PFSK-1 (cell line): ENCODE measurements around the gene ACAD11.

Source experiments
- FOXP2 ChIP-seq: optimal IDR thresholded peaks from 2 replicates; pipeline ENCODE3; 2011; ENCODE audit warnings: borderline replicate concordance, control low read depth, inconsistent platforms; ENCODE audit not compliant: insufficient read depth; ENCODE audit errors: extremely low read length, extremely low read depth
- POLR2AphosphoS5 ChIP-seq: IDR thresholded peaks from 2 replicates; pipeline ENCODE4 v1.6.1; 2012; ENCODE audit warnings: low read depth, mild to moderate bottlenecking, control low read depth, low read length, moderate library complexity
- SIN3A ChIP-seq: IDR thresholded peaks from 2 replicates; pipeline ENCODE4 v1.6.1; 2012; ENCODE audit warnings: mild to moderate bottlenecking, low read length, moderate library complexity, borderline replicate concordance; ENCODE audit not compliant: insufficient read depth
- TAF1 ChIP-seq: IDR thresholded peaks from 2 replicates; pipeline ENCODE4 v1.6.1; 2012; ENCODE audit warnings: low read length, control low read depth, borderline replicate concordance; ENCODE audit not compliant: insufficient read depth
- TF ChIP-seq, protein P1 (sequence below), 2 experiments: IDR thresholded peaks; 2 replicates each; pipeline versions ENCODE4 v1.6.1 to v1.8.0; 2011 to 2012; ENCODE audit warnings: low read depth in 2 of 2, low read length in 2 of 2, control low read depth in 1 of 2, inconsistent platforms in 1 of 2, mild to moderate bottlenecking in 1 of 2, moderate library complexity in 1 of 2; ENCODE audit not compliant: insufficient read depth in 1 of 2

Gene ACAD11

GRCh38 chr3:132652640-132653270 lies 6.9 kb downstream of the ACAD11 start:
- TF ChIP-seq SIN3A, result no peak
- no peak for TF ChIP-seq POLR2AphosphoS5
- TF ChIP-seq FOXP2, result no peak
- TF ChIP-seq TAF1, result no peak
- TF ChIP-seq, protein P1, sequence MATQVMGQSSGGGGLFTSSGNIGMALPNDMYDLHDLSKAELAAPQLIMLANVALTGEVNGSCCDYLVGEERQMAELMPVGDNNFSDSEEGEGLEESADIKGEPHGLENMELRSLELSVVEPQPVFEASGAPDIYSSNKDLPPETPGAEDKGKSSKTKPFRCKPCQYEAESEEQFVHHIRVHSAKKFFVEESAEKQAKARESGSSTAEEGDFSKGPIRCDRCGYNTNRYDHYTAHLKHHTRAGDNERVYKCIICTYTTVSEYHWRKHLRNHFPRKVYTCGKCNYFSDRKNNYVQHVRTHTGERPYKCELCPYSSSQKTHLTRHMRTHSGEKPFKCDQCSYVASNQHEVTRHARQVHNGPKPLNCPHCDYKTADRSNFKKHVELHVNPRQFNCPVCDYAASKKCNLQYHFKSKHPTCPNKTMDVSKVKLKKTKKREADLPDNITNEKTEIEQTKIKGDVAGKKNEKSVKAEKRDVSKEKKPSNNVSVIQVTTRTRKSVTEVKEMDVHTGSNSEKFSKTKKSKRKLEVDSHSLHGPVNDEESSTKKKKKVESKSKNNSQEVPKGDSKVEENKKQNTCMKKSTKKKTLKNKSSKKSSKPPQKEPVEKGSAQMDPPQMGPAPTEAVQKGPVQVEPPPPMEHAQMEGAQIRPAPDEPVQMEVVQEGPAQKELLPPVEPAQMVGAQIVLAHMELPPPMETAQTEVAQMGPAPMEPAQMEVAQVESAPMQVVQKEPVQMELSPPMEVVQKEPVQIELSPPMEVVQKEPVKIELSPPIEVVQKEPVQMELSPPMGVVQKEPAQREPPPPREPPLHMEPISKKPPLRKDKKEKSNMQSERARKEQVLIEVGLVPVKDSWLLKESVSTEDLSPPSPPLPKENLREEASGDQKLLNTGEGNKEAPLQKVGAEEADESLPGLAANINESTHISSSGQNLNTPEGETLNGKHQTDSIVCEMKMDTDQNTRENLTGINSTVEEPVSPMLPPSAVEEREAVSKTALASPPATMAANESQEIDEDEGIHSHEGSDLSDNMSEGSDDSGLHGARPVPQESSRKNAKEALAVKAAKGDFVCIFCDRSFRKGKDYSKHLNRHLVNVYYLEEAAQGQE (IDR thresholded peaks at IDR 0.05; ENCODE audit: insufficient read depth in 1 of 2, low read depth in 2 of 2, low read length in 2 of 2), result no peak

GRCh38 chr3:132650153-132650552 lies 9.5 kb downstream of the ACAD11 start:
- no peak for TF ChIP-seq SIN3A
- no peak for TF ChIP-seq POLR2AphosphoS5
- TF ChIP-seq TAF1, result no peak
- TF ChIP-seq, protein P1 (IDR thresholded peaks at IDR 0.05; ENCODE audit: insufficient read depth in 1 of 2, low read depth in 2 of 2, low read length in 2 of 2), result no peak
- no peak for TF ChIP-seq FOXP2

- no peak for TF ChIP-seq POLR2AphosphoS5
- TF ChIP-seq SIN3A, result no peak
- TF ChIP-seq, protein P1 (IDR thresholded peaks at IDR 0.05; ENCODE audit: insufficient read depth in 1 of 2, low read depth in 2 of 2, low read length in 2 of 2), result no peak
- TF ChIP-seq TAF1, result no peak
- no peak for TF ChIP-seq FOXP2
These were observed 14.6 kb downstream of the ACAD11 start for GRCh38 chr3:132645058-132645457.

DNA sequence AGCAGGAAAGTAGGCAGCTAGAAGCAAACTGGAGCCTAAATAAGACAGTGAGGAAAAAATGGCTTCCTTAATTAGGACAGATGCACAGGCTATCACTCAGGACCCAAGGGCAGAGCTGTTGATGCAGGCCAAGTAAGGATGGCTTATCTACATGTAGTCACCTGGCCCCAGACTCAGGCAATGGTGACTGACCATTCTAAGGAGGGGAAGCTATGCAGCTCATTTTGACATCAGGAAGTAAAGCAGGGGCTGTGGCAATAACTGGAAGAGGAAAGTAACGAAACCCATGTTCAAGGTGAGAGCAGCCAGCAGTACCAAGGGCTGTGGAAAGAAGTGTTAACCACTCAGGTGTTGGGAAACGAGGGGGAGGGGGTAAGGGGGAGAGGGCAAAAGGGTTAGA lies 16.2 kb downstream of the ACAD11 start:
- TF ChIP-seq SIN3A (no peak), TAF1 (no peak)
- TF ChIP-seq, protein P1 (IDR thresholded peaks at IDR 0.05; ENCODE audit: insufficient read depth in 1 of 2, low read depth in 2 of 2, low read length in 2 of 2), result no peak

- TF ChIP-seq POLR2AphosphoS5 (no peak), FOXP2 (no peak), SIN3A (no peak), TAF1 (no peak)
- TF ChIP-seq, protein P1 (IDR thresholded peaks at IDR 0.05; ENCODE audit: insufficient read depth in 1 of 2, low read depth in 2 of 2, low read length in 2 of 2), result no peak
These were observed 17.1 kb downstream of the ACAD11 start for GRCh38 chr3:132642539-132642847.
